Endometrial microvascular endothelial cells (primary cell): ENCODE data around the gene GAPDHS. TPM values are rescaled to one million over a fixed set of nuclear protein-coding genes. Genes with fewer than 3 reads are reported as not detected.

Experiments used
- in situ Hi-C: cut with HindIII; loops from 2 replicates; pipeline ENCODE4 v1.10.0; 2017; ENCODE audit warnings: low sequenced_read_pairs, low pct_unique_long_range_greater_than_20kb; ENCODE audit errors: inconsistent ontology term
- total RNA-seq: library from RNA; depleted of rRNA; stranded (reverse); fragments of >200 nt; gene quantifications from one replicate; pipeline ENCODE4 v1.2.3, GENCODE V29; 2015; ENCODE audit errors: inconsistent ontology term

The GAPDHS gene
- total RNA-seq, 1 donor from 2014 or later: not detected

DNA sequence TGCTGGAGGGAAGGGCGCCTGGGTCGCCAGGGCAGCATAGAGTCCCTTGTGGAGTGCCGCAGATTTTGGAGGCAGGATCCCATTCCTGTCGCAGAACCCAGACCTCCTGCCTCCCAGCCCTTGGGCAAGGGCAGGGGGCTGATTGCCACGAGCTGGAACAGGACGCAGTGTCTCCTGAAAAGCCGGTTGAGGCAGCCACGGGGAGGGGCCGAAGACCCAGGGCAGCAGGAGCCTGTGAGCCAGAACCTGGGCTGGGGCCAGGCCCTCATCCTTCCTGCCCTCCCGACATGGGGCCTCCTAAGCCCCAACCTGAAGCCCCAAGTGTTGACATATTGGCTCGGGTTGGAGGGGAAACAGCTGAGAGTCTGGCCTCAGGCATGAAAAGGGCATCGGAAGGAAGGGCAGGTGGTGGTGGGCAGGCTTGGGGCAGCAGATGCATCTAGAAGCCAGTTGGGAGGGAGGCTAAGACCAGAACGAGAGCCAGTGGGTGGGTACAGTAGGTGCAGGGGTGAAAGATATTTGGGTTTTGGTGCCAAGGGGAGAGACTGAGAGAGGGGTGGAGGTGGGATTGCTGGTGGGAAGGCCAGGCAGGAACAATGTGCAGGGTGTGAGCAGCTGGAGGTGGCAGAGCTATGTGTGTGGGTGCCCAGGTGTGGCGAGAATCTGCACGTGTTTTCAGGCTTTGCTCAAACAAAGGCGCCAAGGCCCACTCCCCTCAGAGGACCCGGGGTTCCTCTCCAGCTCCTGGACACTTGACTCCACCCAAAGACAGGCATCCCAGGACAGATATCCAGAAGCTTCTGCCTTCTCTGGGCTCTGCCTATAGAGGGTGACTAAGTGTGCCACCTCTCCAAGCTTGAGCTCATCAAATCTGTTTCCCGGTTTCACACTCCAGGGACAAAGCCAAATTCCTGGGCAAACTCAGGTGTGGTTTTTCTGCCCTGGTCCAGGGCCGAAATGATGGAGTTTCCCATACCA lies 3.7 kb upstream of the GAPDHS start:
- in situ Hi-C loops: no loop called here

- in situ Hi-C loops: no loop called here
Measured at GRCh38 chr19:35531291-35531690, 2.0 kb upstream of the GAPDHS start.

- in situ Hi-C loops: no loop called here
Measured at GRCh38 chr19:35533822-35534392, 651 bp downstream of the GAPDHS start.

DNA sequence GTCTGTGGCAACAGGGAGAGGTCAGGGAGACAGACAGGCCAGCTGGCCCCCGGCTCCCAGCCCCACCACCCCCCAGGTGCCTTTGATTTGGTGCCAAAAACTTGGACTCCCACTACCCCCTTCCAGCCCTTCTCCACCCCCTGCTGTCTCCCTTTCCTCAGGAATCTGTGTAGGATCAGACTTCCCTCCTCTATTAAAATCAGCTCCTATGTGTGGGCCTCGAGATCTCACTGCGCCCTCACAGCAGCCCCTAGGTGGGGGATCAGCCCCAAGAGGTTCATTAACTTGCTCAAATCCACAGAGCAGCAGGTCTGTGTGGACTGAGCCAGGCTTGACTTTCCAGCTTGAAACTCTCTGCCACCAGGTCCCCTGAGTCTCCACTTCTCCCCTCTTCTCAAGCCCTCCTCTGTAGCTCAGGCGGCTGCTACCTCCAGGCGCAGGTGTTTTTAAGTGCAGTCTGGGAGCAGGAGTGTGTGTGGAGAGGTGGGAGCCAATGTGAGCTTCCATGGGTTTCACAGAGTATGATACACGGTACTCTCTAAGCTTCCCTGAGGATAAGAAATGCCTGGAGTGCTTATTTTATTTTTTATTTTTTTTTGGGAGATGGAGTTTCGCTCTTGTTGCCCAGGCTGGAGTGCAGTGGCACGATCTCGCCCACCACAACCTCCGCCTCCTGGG lies 1.7 kb downstream of the GAPDHS start:
- in situ Hi-C loops: no loop called here

DNA sequence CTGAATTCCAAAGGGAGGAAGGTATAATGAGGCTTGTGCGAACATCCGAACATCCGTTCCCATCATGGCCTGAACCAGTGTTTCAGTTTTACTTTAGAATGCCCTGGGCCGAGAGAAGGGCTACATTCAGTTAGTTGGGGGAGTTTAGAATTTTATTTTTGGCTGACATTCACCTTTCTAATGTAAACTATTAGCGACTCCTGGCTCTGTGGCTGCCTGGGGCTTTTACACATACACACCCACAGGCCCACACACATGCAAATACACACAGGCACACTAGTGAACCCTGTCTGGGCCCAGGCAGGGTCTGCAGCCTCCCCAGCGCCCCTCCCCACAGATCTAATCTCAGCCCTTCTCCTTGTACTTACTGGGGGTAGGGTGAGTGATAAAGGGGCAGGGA lies 6.1 kb downstream of the GAPDHS start:
- in situ Hi-C loops: no loop called here

GRCh38 chr19:35539850-35540249 lies 6.6 kb downstream of the GAPDHS start:
- in situ Hi-C loops: no loop called here

DNA sequence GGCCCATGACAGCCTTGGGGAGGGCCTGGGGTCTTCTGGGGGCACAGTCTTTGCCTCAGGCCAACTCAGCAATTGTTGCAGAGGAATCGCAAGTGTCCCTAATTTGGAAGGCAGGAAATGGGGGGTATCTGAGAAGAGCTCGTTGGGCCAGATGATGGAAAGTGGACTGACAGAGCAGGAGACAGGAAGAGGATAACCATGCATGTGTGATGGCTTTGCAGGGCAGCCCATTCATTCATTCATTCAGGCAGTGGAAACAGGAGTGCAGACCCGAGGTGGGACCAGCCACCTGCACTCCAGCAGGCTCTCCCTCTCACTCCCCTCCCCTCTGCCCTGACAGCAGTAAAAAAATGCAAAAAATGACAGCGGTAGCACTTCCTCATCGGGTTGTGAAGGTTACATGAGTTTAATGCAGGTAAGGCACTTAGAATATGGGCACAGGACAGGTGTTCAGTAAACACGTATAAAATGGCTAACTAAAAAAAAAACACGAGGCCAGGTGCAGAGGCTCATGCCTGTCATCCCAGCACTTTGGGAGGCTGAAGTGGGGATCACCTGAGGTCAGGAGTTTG lies 7.2 kb downstream of the GAPDHS start:
- in situ Hi-C loops: no loop called here

GRCh38 chr19:35542209-35542608 lies 9.0 kb downstream of the GAPDHS start:
- in situ Hi-C loops: no loop called here

GRCh38 chr19:35543280-35544109 lies 10.2 kb downstream of the GAPDHS start:
- in situ Hi-C loops: no loop called here

- in situ Hi-C loops: no loop called here
Measured at GRCh38 chr19:35544110-35544802, 11.0 kb downstream of the GAPDHS start.

DNA sequence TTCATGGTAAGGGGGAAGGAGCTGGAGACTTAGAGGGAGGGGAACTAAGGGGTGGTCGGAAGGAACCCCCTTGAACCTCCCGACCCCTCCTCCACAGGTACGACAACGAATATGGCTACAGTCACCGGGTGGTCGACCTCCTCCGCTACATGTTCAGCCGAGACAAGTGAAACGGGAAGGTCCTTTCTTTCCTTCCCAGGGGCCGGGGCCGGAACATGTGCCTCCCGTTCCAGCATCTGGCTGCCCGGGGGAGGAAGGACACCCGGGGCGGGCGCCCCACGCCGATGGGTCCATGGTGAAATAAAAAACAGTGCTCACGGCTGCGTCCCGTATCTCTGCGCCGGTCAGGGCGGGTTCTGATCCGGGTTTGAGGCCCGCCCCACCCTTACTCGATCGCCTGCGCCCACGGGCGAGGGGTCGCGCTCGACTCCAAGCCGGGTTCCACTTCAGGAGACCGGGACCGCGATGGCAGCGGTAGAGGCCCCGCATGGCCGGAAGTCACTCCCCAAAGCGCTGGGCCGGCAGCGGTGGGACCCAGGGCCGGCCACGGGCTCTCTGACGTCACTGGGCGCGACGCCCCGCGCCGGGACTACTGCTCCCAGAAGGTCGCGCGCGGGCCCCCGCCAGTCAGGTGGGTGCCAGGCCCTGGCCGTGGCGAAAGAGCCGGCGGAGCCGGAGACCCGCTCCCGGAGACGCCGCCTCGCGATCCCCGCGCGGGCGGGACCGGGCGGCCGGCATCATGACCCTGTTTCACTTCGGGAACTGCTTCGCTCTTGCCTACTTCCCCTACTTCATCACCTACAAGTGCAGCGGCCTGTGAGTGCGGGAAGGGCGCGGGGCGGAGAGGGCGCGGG lies 12.0 kb downstream of the GAPDHS start, which contains the start of gene TMEM147:
Gene TMEM147 (plus strand): TSS at position 626 of the 854 bp plus-strand sequence. CDS start 114 bp downstream, at position 740.
- in situ Hi-C loops: no loop called here

GRCh38 chr19:35545855-35546381 lies 12.7 kb downstream of the GAPDHS start:
- in situ Hi-C loops: no loop called here

DNA sequence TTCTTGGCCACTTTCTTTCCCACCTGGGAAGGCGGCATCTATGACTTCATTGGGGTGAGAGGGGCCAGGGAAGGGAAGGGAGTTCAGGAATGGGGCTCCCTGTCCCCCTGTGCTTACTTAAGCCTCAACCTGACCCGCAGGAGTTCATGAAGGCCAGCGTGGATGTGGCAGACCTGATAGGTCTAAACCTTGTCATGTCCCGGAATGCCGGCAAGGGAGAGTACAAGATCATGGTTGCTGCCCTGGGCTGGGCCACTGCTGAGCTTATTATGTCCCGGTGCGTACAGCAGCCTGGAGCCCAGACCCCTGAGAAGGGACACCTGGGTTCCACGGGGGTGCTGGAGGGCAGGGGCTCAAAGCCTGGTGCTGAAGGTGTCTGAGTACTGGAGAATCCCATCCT lies 13.3 kb downstream of the GAPDHS start:
- in situ Hi-C loops: no loop called here

- in situ Hi-C loops: no loop called here
Measured at GRCh38 chr19:35549174-35549788, 16.0 kb downstream of the GAPDHS start.

- in situ Hi-C loops: no loop called here
Measured at GRCh38 chr19:35549879-35550523, 16.7 kb downstream of the GAPDHS start.
